Psoas muscle (tissue), 8 donors: Measurements from ENCODE around the gene COQ8A. TPM values are rescaled to one million over a fixed set of nuclear protein-coding genes. Genes with fewer than 3 reads are reported as not detected.

Experiments used
- ATAC-seq, 4 donors: fragments of 200-7000 bp; cut with Tn5 transposase; one replicate each; pipeline ENCODE4 v1.9.1; 2020; ENCODE audit warnings: moderate library complexity in 3 of 4, mild to moderate bottlenecking in 2 of 4
- DNase-seq, 2 donors: peaks; one replicate each; pipeline ENCODE4 v3.0.0-alpha.2; 2020
- H3K27ac ChIP-seq: fragments of 200-600 bp; one replicate; pipeline ENCODE4 v1.8.0; 2022
- H3K27me3 ChIP-seq, 3 donors: fragments of 200-600 bp in 1 of 3; one replicate each; pipeline versions ENCODE4 v1.6.1 to v1.8.0; 2013 to 2022; ENCODE audit warnings: low read length in 2 of 3, mild to moderate bottlenecking in 2 of 3, moderate library complexity in 1 of 3; ENCODE audit not compliant: insufficient read depth in 3 of 3
- H3K36me3 ChIP-seq, 2 donors: fragments of 200-600 bp in 1 of 2; one replicate each; pipeline versions ENCODE4 v1.6.1 to v1.8.0; 2013 to 2022; ENCODE audit warnings: low read depth in 1 of 2, mild to moderate bottlenecking in 1 of 2, moderate library complexity in 1 of 2; ENCODE audit not compliant: insufficient read depth in 1 of 2
- H3K4me1 ChIP-seq: fragments of 200-600 bp; one replicate; pipeline ENCODE4 v1.8.0; 2022
- H3K4me3 ChIP-seq: fragments of 200-600 bp; one replicate; pipeline ENCODE4 v1.8.0; 2022; ENCODE audit warnings: mild to moderate bottlenecking
- H3K9me3 ChIP-seq: fragments of 200-600 bp; one replicate; pipeline ENCODE4 v1.8.0; 2022
- WGBS, 3 donors: extraction: QIAGEN DNeasy Blood & Tissue Kit; methylation state at CpG; one replicate each; pipeline versions ENCODE4 v1.1.6 to v1.1.7; 2013; 5-methylcytosine and 5-hydroxymethylcytosine counted together
- intact Hi-C, 2 donors: fragments of 100-400 bp; cut with DNase I; formaldehyde crosslinking; loops; one replicate each; pipeline versions ENCODE4 v1.11.0 to v1.14.2; 2022
- polyA plus RNA-seq, 3 donors: library from polyadenylated mRNA; stranded (reverse); fragments of 200-250 nt; gene quantifications; one replicate each; pipeline ENCODE4 v1.2.3, GENCODE V29; 2013
- total RNA-seq, 4 donors: library from RNA; stranded (reverse); fragmentation: NEBNext Ultra II Directional in 2 of 4; extraction: Animal tissue kit (Norgen Biotek cat#: 25700) in 2 of 4; gene quantifications; one replicate each; pipeline versions ENCODE4 v1.2.1 to v1.2.4, GENCODE V29; 2021 to 2023
- TF ChIP-seq, protein P1 (sequence below): fragments of 200-600 bp; IDR thresholded peaks from one replicate; pipeline ENCODE4 v1.8.0; 2022; ENCODE audit warnings: antibody characterized with exemption
- donor health status: healthy with polysubstance abuse.
- donor health status: DM: no; HTN: no; CAD: no; lungs with moderate emphysema.
- donor health status: Bipolar disorder and iron deficiency.
- donor health status: healthy.
- donor health status: DM: yes; HTN: yes; CAD: no.
- donor health status: DM: no; HTN: no; CAD: no.
- donor health status: DM: no; HTN: no; CAD: no.
- donor health status: DM: yes; HTN: yes; CAD: no.

Gene COQ8A
- total and polyA plus RNA-seq, 7 donors = 134 to 1,432 (median 726) TPM

- peaks cover 0 to 36% of the 10 kb centered on the region in 2 donors for H3K36me3 ChIP-seq
- no peaks in the 10 kb centered on the region for H3K27me3 ChIP-seq
- peak in 3 of 4 donors; percentile 41 to 68 (median 61) for ATAC-seq
- H3K9me3 ChIP-seq = no peaks in the 10 kb centered on the region
- no peak for DNase-seq
- H3K4me1 ChIP-seq = peaks cover 4% of the 10 kb centered on the region
- H3K4me3 ChIP-seq = no peak overlapping the region
- intact Hi-C loops = no loop called here
- TF ChIP-seq, protein P1, sequence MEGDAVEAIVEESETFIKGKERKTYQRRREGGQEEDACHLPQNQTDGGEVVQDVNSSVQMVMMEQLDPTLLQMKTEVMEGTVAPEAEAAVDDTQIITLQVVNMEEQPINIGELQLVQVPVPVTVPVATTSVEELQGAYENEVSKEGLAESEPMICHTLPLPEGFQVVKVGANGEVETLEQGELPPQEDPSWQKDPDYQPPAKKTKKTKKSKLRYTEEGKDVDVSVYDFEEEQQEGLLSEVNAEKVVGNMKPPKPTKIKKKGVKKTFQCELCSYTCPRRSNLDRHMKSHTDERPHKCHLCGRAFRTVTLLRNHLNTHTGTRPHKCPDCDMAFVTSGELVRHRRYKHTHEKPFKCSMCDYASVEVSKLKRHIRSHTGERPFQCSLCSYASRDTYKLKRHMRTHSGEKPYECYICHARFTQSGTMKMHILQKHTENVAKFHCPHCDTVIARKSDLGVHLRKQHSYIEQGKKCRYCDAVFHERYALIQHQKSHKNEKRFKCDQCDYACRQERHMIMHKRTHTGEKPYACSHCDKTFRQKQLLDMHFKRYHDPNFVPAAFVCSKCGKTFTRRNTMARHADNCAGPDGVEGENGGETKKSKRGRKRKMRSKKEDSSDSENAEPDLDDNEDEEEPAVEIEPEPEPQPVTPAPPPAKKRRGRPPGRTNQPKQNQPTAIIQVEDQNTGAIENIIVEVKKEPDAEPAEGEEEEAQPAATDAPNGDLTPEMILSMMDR = no peak
- H3K27ac ChIP-seq = no peak overlapping the region
- 27 to 58% (median 29%) methylated on average over 3 of the region's 3 CpGs for WGBS, 3 donors
Observed at GRCh38 chr1:226904772-226905171, 35.3 kb upstream of the COQ8A start.

GRCh38 chr1:226908419-226908818, 31.7 kb upstream of the COQ8A start:
- H3K27ac ChIP-seq = no peak overlapping the region
- H3K4me3 ChIP-seq = no peak overlapping the region
- intact Hi-C loops = no loop called here
- no peaks in the 10 kb centered on the region for H3K27me3 ChIP-seq
- TF ChIP-seq, protein P1 = no peak
- H3K4me1 ChIP-seq = peaks cover 8% of the 10 kb centered on the region
- no peak for ATAC-seq
- DNase-seq = no peak
- peaks cover 0 to 20% of the 10 kb centered on the region in 2 donors for H3K36me3 ChIP-seq
- H3K9me3 ChIP-seq = no peaks in the 10 kb centered on the region
- WGBS, 3 donors = 88 to 96% (median 94%) methylated on average over 10 of the region's 10 CpGs

- Histone ChIP-seq H3K4me3 (no peak overlapping the region), H3K4me1 (peaks cover 7% of the 10 kb centered on the region), H3K36me3 (peaks cover 0 to 19% of the 10 kb centered on the region in 2 donors), H3K27me3 (no peaks in the 10 kb centered on the region), H3K9me3 (no peaks in the 10 kb centered on the region), H3K27ac (no peak overlapping the region)
- intact Hi-C loops = no loop called here
- 38 to 100% (median 100%) methylated on average over 1 of the region's 1 CpG for WGBS, 3 donors
- ATAC-seq (no peak), DNase-seq (no peak)
- TF ChIP-seq, protein P1 = no peak
Observed at GRCh38 chr1:226908913-226909312, 31.2 kb upstream of the COQ8A start.

GRCh38 chr1:226912587-226913176, 27.4 kb upstream of the COQ8A start:
- ATAC-seq = peak; percentile 92 to 97 (median 96)
- WGBS, 3 donors = 28 to 36% (median 34%) methylated on average over 13 of the region's 13 CpGs
- Histone ChIP-seq H3K36me3 (peaks cover 0 to 19% of the 10 kb centered on the region in 2 donors), H3K9me3 (no peaks in the 10 kb centered on the region), H3K4me1 (peaks cover 3% of the 10 kb centered on the region), H3K27me3 (no peaks in the 10 kb centered on the region), H3K4me3 (no peak overlapping the region), H3K27ac (peak overlapping the region; percentile 50)
- intact Hi-C loops = loop anchor here (2.0 to 10.0 kb wide), 5 partner anchors 76 to 522 kb away; no protein-coding TSS in a partner anchor
- TF ChIP-seq, protein P1 = peak; percentile 78
- DNase-seq = peak; percentile 56 to 84

DNA sequence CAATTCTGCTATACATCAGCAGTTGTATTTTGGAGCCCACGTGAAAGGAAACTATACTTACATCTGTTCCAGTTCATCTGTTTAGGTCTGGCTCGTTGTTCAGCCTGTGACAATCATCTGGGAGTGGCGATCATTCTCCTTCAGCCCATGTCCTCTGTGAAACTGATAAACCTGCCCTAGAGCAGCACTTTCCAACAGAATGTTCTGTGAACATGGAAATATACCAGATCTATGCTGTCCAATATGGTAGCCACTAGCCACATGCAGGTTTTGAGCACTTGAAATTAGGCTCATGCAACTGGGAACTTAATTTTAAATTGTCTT, 24.5 kb upstream of the COQ8A start:
- Histone ChIP-seq H3K36me3 (peaks cover 0 to 5% of the 10 kb centered on the region in 2 donors), H3K27ac (no peak overlapping the region), H3K4me3 (no peak overlapping the region), H3K4me1 (peaks cover 14% of the 10 kb centered on the region), H3K9me3 (no peaks in the 10 kb centered on the region), H3K27me3 (no peaks in the 10 kb centered on the region)
- TF ChIP-seq, protein P1 = no peak
- intact Hi-C loops = loop anchor here in 1 of 2 donors (5.0 to 10.0 kb wide), 3 partner anchors 67 to 519 kb away; no protein-coding TSS in a partner anchor
- WGBS, 3 donors = 31 to 62% (median 59%) methylated on average over 3 of the region's 3 CpGs
- no peak for DNase-seq
- no peak for ATAC-seq
